Liver (tissue), 3 donors: Measurements from ENCODE around the gene KRTAP4-7.
"Not testable (repeated sequence)": the region's sequence is repeated elsewhere in the genome, so short reads cannot be mapped to it uniquely, and the experiment has no call there.

Source experiments
- FOXA1 ChIP-seq: IDR thresholded peaks from 2 replicates; pipeline ENCODE4 v1.6.1; 2016; ENCODE audit warnings: antibody characterized with exemption
- NR2F2 ChIP-seq: IDR thresholded peaks from 2 replicates; pipeline ENCODE4 v1.6.1; 2016; ENCODE audit warnings: antibody characterized with exemption
- RAD21 ChIP-seq, 2 donors: IDR thresholded peaks; 2 replicates each; pipeline ENCODE4 v1.6.1; 2016; ENCODE audit warnings: antibody characterized with exemption in 2 of 2, mild to moderate bottlenecking in 2 of 2
- RXRA ChIP-seq, 2 donors: IDR thresholded peaks; 2 replicates each; pipeline ENCODE4 v1.6.1; 2017 to 2018; ENCODE audit warnings: antibody characterized with exemption in 2 of 2, mild to moderate bottlenecking in 1 of 2
- TAF1 ChIP-seq: conservative IDR thresholded peaks from 2 replicates; pipeline ENCODE4 v1.6.1; 2016; ENCODE audit warnings: antibody characterized with exemption, mild to moderate bottlenecking
- YY1 ChIP-seq: IDR thresholded peaks from 2 replicates; pipeline ENCODE4 v1.6.1; 2016; ENCODE audit warnings: antibody characterized with exemption, mild to moderate bottlenecking
- TF ChIP-seq, protein P1 (sequence below): fragments of 150-350 bp; IDR thresholded peaks from 2 replicates; pipeline ENCODE4 v1.5.1; 2017; ENCODE audit warnings: improper control_type of control experiment, low read depth, low read length; ENCODE audit not compliant: missing input control
- TF ChIP-seq, protein P2 (sequence below): IDR thresholded peaks from 2 replicates; pipeline ENCODE4 v1.6.1; 2016; ENCODE audit warnings: antibody characterized with exemption, mild to moderate bottlenecking
- donor health status: healthy.
- donor health status: healthy.

- TF ChIP-seq, protein P1, sequence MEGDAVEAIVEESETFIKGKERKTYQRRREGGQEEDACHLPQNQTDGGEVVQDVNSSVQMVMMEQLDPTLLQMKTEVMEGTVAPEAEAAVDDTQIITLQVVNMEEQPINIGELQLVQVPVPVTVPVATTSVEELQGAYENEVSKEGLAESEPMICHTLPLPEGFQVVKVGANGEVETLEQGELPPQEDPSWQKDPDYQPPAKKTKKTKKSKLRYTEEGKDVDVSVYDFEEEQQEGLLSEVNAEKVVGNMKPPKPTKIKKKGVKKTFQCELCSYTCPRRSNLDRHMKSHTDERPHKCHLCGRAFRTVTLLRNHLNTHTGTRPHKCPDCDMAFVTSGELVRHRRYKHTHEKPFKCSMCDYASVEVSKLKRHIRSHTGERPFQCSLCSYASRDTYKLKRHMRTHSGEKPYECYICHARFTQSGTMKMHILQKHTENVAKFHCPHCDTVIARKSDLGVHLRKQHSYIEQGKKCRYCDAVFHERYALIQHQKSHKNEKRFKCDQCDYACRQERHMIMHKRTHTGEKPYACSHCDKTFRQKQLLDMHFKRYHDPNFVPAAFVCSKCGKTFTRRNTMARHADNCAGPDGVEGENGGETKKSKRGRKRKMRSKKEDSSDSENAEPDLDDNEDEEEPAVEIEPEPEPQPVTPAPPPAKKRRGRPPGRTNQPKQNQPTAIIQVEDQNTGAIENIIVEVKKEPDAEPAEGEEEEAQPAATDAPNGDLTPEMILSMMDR: not testable (repeated sequence)
- not testable (repeated sequence) for TF ChIP-seq NR2F2; FOXA1; TAF1; YY1; RXRA (IDR thresholded peaks at IDR 0.05); RAD21 (IDR thresholded peaks at IDR 0.05)
- TF ChIP-seq, protein P2, sequence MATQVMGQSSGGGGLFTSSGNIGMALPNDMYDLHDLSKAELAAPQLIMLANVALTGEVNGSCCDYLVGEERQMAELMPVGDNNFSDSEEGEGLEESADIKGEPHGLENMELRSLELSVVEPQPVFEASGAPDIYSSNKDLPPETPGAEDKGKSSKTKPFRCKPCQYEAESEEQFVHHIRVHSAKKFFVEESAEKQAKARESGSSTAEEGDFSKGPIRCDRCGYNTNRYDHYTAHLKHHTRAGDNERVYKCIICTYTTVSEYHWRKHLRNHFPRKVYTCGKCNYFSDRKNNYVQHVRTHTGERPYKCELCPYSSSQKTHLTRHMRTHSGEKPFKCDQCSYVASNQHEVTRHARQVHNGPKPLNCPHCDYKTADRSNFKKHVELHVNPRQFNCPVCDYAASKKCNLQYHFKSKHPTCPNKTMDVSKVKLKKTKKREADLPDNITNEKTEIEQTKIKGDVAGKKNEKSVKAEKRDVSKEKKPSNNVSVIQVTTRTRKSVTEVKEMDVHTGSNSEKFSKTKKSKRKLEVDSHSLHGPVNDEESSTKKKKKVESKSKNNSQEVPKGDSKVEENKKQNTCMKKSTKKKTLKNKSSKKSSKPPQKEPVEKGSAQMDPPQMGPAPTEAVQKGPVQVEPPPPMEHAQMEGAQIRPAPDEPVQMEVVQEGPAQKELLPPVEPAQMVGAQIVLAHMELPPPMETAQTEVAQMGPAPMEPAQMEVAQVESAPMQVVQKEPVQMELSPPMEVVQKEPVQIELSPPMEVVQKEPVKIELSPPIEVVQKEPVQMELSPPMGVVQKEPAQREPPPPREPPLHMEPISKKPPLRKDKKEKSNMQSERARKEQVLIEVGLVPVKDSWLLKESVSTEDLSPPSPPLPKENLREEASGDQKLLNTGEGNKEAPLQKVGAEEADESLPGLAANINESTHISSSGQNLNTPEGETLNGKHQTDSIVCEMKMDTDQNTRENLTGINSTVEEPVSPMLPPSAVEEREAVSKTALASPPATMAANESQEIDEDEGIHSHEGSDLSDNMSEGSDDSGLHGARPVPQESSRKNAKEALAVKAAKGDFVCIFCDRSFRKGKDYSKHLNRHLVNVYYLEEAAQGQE: not testable (repeated sequence)
These were observed 15.9 kb downstream of the KRTAP4-7 start for GRCh38 chr17:41099682-41100480.
